Stomach (tissue), 9 donors: ENCODE measurements around the gene FBXW7. TPM values are rescaled to one million over a fixed set of nuclear protein-coding genes. Genes with fewer than 3 reads are reported as not detected.

Source experiments
- DNase-seq, 2 donors: peaks; one replicate each; pipeline versions ENCODE4 v3.0.0 to v3.0.0-alpha.2; 2013 to 2019
- H3K27ac ChIP-seq, 5 donors: fragments of 200-600 bp in 4 of 5; sonication (generic) in 4 of 5; one replicate each; pipeline ENCODE4 v1.5.1; 2013 to 2019; ENCODE audit warnings: mild to moderate bottlenecking in 1 of 5, moderate library complexity in 1 of 5
- H3K27me3 ChIP-seq, 3 donors: fragments of 200-600 bp; sonication (generic); one replicate each; pipeline ENCODE4 v1.5.1; 2017 to 2019; ENCODE audit warnings: mixed run types in 1 of 3
- H3K36me3 ChIP-seq, 4 donors: fragments of 200-600 bp; sonication (generic); 1 replicate in 3 of 4; 2 replicates in 1 of 4; pipeline ENCODE4 v1.5.1; 2016 to 2019
- H3K4me1 ChIP-seq, 4 donors: fragments of 200-600 bp; sonication (generic); one replicate each; pipeline ENCODE4 v1.5.1; 2016 to 2019
- H3K4me3 ChIP-seq, 4 donors: fragments of 200-600 bp; sonication (generic) in 3 of 4; one replicate each; pipeline ENCODE4 v1.5.1; 2016 to 2019; ENCODE audit warnings: mild to moderate bottlenecking in 1 of 4
- H3K9me3 ChIP-seq, 4 donors: fragments of 200-600 bp; sonication (generic); one replicate each; pipeline ENCODE4 v1.5.1; 2016 to 2019
- EP300 ChIP-seq: sonication (generic); formaldehyde crosslinking; IDR thresholded peaks from one replicate; pipeline ENCODE4 v1.6.1; 2017; ENCODE audit warnings: antibody characterized with exemption
- POLR2A ChIP-seq, 4 donors: fragments of 450-650 bp; IDR thresholded peaks; one replicate each; pipeline ENCODE4 v1.6.1; 2016; ENCODE audit warnings: antibody characterized with exemption in 4 of 4, control low read depth in 2 of 4, mild to moderate bottlenecking in 1 of 4, moderate library complexity in 1 of 4
- POLR2AphosphoS5 ChIP-seq, 3 donors: sonication (generic); formaldehyde crosslinking; IDR thresholded peaks; one replicate each; pipeline ENCODE4 v1.6.1; 2016; ENCODE audit warnings: antibody characterized with exemption in 3 of 3
- WGBS, 5 donors: extraction: QIAGEN DNeasy Blood & Tissue Kit in 3 of 5; methylation state at CpG; one replicate each; pipeline versions ENCODE4 v1.1.5 to v1.1.7; 2013 to 2018; 5-methylcytosine and 5-hydroxymethylcytosine counted together
- intact Hi-C: fragments of 100-400 bp; cut with DNase I; formaldehyde crosslinking; loops from one replicate; pipeline ENCODE4 v1.15.1; 2023; ENCODE audit warnings: low total_unique reads
- polyA plus RNA-seq, 3 donors: library from polyadenylated mRNA; stranded (reverse); fragments of 200-250 nt; gene quantifications; one replicate each; pipeline ENCODE4 v1.2.3, GENCODE V29; 2013
- total RNA-seq, 5 donors: library from RNA; depleted of rRNA; stranded (reverse); fragments of >200 nt; gene quantifications; one replicate each; pipeline versions ENCODE4 v1.1.0 to v1.2.3, GENCODE V29; 2014 to 2016
- TF ChIP-seq, protein P1 (sequence below), 7 experiments: fragments of 450-650 bp in 4 of 7; fragments of 200-600 bp in 3 of 7; sonication (generic) in 3 of 7; IDR thresholded peaks; one replicate each; pipeline ENCODE4 v1.5.1; 2016 to 2019; ENCODE audit warnings: antibody characterized with exemption in 7 of 7, control low read depth in 2 of 7, mild to moderate bottlenecking in 1 of 7
- donor health status: healthy with polysubstance abuse.
- donor health status: Bipolar disorder and iron deficiency.
- donor health status: healthy.

The FBXW7 gene
- total and polyA plus RNA-seq, 8 donors = 8.7 to 119 (median 25.1) TPM

DNA sequence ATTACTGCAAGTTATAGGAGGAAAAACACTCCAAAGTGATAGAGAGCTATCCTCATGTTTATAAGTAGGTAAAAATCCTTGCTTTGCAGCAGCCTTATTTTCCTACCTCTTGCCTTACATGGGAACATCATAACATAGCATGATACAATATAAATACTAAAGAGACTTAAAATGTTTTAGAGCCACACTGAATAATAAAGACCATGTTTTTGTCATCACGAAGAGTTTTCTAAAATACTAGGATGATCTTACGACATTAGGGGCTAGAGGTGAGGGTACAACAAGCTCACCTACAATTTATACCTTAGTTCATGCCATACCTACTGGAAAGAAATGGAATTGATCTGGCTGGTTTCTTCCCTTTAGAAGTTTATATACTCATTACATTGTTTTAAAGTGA, 184.8 kb downstream of the FBXW7 start:
- H3K4me1 ChIP-seq = peaks cover 0 to 11% (median 4%) of the 10 kb centered on the region in 4 donors
- H3K9me3 ChIP-seq = no peaks in the 10 kb centered on the region
- DNase-seq = no peak
- intact Hi-C loops = no loop called here
- H3K27ac ChIP-seq = no peak overlapping the region
- TF ChIP-seq, protein P1, sequence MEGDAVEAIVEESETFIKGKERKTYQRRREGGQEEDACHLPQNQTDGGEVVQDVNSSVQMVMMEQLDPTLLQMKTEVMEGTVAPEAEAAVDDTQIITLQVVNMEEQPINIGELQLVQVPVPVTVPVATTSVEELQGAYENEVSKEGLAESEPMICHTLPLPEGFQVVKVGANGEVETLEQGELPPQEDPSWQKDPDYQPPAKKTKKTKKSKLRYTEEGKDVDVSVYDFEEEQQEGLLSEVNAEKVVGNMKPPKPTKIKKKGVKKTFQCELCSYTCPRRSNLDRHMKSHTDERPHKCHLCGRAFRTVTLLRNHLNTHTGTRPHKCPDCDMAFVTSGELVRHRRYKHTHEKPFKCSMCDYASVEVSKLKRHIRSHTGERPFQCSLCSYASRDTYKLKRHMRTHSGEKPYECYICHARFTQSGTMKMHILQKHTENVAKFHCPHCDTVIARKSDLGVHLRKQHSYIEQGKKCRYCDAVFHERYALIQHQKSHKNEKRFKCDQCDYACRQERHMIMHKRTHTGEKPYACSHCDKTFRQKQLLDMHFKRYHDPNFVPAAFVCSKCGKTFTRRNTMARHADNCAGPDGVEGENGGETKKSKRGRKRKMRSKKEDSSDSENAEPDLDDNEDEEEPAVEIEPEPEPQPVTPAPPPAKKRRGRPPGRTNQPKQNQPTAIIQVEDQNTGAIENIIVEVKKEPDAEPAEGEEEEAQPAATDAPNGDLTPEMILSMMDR (IDR thresholded peaks at IDR 0.05) = no peak
- peaks cover 3 to 9% (median 8%) of the 10 kb centered on the region in 4 donors for H3K36me3 ChIP-seq
- H3K4me3 ChIP-seq = peak overlapping the region in 1 of 4 donors; percentile 30
- no peaks in the 10 kb centered on the region for H3K27me3 ChIP-seq
- WGBS, 5 donors = 83 to 91% (median 90%) methylated on average over 2 of the region's 2 CpGs

DNA sequence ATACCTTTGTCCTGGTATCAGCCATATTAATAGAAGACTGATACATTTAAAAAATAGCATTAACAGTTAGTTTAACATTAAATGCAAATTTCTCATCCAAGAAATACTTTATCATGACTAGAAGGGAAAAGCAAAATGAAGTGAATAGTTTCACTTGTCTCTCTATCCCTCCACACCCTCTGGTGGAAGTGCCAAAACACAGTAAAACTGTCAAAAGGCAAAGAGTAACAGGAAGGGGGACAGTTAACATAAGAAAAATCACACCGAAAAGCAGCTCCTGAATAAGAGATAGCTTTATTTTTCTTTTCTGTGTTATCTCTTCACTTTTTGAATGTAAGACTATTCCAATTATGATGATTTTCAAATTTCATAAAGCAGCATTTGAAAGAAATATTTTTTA, 187.2 kb downstream of the FBXW7 start:
- H3K27ac ChIP-seq = no peak overlapping the region
- peaks cover 0 to 11% (median 4%) of the 10 kb centered on the region in 4 donors for H3K4me1 ChIP-seq
- intact Hi-C loops = no loop called here
- WGBS, 5 donors = 66 to 85% (median 81%) methylated on average over 1 of the region's 1 CpG
- no peak overlapping the region for H3K4me3 ChIP-seq
- peak in 1 of 2 donors; percentile 43 for DNase-seq
- no peaks in the 10 kb centered on the region for H3K9me3 ChIP-seq
- H3K36me3 ChIP-seq = peaks cover 3 to 21% (median 13%) of the 10 kb centered on the region in 4 donors
- no peaks in the 10 kb centered on the region for H3K27me3 ChIP-seq
- no peak for TF ChIP-seq POLR2A (IDR thresholded peaks at IDR 0.05)
- TF ChIP-seq, protein P1 (IDR thresholded peaks at IDR 0.05) = no peak
- no peak for TF ChIP-seq EP300
- no peak for TF ChIP-seq POLR2AphosphoS5 (IDR thresholded peaks at IDR 0.05)

DNA sequence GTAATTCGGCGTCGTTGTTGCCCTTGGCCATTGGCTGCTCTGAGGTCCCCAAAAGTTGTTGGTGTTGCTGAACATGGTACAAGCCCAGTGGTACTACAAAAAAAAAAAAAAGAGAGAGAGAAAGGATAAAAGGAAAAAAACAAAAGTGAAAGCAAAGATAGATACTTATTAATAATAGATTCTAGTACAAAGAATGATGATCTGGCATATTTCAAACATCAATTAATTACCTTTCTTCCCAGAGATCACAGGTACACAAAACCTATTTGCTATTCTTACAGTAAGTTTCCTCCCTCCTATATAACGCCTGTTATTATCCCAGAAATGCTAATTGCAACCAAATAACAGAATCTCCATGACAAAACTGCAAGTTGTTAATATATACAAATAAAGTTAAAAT, 188.9 kb downstream of the FBXW7 start:
- no peak overlapping the region for H3K27ac ChIP-seq
- intact Hi-C loops = no loop called here
- H3K4me3 ChIP-seq = no peak overlapping the region
- H3K27me3 ChIP-seq = no peaks in the 10 kb centered on the region
- no peak for DNase-seq
- TF ChIP-seq, protein P1 (IDR thresholded peaks at IDR 0.05) = no peak
- TF ChIP-seq EP300 (no peak), POLR2A (IDR thresholded peaks at IDR 0.05) (no peak), POLR2AphosphoS5 (IDR thresholded peaks at IDR 0.05) (no peak)
- no peaks in the 10 kb centered on the region for H3K9me3 ChIP-seq
- peaks cover 0 to 4% (median 0%) of the 10 kb centered on the region in 4 donors for H3K4me1 ChIP-seq
- 94 to 99% (median 97%) methylated on average over 4 of the region's 4 CpGs for WGBS, 5 donors
- peaks cover 3 to 21% (median 15%) of the 10 kb centered on the region in 4 donors for H3K36me3 ChIP-seq

DNA sequence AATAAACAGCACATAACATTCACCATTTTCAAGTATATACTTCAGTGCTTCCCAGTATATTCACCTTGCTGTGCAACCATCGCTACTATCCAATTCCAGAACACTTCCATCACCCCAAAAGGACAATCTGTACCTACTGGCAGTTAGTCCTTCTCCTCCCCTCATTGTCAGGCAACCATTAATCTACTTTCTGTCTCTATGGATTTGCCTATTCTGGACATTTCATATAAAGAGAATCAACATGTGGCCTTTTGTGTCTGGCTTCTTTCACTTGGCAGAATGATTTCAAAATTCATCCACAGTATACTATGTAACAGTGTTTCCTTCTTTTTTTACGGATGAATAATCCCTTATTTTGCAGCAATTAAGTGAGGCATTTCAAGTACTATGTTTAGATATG, 189.4 kb downstream of the FBXW7 start:
- Histone ChIP-seq H3K4me1 (peaks cover 0 to 4% (median 0%) of the 10 kb centered on the region in 4 donors), H3K36me3 (peaks cover 3 to 21% (median 16%) of the 10 kb centered on the region in 4 donors), H3K27ac (no peak overlapping the region), H3K9me3 (no peaks in the 10 kb centered on the region), H3K4me3 (no peak overlapping the region), H3K27me3 (no peaks in the 10 kb centered on the region)
- 85 to 97% (median 94%) methylated on average over 2 of the region's 2 CpGs for WGBS, 5 donors
- TF ChIP-seq EP300 = no peak
- DNase-seq = no peak
- intact Hi-C loops = no loop called here

DNA sequence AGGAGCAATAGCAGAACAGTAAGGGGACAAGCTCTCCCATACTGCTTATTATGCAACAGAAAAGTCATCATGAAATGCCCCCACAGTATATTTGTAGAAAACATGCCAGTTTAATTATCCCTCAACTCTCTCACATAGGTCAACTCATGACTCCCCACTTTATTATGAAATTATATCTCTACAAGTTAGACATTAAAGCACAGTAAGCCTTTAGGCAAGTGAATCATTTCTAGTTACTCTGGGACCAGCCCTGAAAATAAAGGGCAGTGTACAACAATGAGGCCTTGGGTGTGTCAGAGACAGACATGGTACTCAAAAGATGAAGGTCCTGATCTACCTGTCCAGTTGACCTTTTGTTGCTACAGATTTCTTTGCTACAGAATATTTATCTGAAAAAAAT, 191.9 kb downstream of the FBXW7 start:
- Histone ChIP-seq H3K4me1 (no peaks in the 10 kb centered on the region), H3K36me3 (peaks cover 3 to 27% (median 20%) of the 10 kb centered on the region in 4 donors), H3K4me3 (no peak overlapping the region), H3K9me3 (no peaks in the 10 kb centered on the region), H3K27me3 (no peaks in the 10 kb centered on the region), H3K27ac (no peak overlapping the region)
- DNase-seq = no peak
- intact Hi-C loops = no loop called here
- TF ChIP-seq POLR2AphosphoS5 (IDR thresholded peaks at IDR 0.05) (no peak), EP300 (no peak), POLR2A (IDR thresholded peaks at IDR 0.05) (no peak)
- TF ChIP-seq, protein P1 (IDR thresholded peaks at IDR 0.05) = no peak
